ENCODE measurements around the gene RFC5. TPM values are rescaled to one million over a fixed set of nuclear protein-coding genes. Genes with fewer than 3 reads are reported as not detected.
A peak's percentile ranks its signal among the peaks of the same experiment; 100 is the strongest.

RFC5 gene
- total and polyA plus RNA-seq, 10 of the 15 experiments (the other 5 are each of a cell fraction or from before 2014, with no cell fraction given): 30.9 to 73.3 (median 53.5) TPM

DNA sequence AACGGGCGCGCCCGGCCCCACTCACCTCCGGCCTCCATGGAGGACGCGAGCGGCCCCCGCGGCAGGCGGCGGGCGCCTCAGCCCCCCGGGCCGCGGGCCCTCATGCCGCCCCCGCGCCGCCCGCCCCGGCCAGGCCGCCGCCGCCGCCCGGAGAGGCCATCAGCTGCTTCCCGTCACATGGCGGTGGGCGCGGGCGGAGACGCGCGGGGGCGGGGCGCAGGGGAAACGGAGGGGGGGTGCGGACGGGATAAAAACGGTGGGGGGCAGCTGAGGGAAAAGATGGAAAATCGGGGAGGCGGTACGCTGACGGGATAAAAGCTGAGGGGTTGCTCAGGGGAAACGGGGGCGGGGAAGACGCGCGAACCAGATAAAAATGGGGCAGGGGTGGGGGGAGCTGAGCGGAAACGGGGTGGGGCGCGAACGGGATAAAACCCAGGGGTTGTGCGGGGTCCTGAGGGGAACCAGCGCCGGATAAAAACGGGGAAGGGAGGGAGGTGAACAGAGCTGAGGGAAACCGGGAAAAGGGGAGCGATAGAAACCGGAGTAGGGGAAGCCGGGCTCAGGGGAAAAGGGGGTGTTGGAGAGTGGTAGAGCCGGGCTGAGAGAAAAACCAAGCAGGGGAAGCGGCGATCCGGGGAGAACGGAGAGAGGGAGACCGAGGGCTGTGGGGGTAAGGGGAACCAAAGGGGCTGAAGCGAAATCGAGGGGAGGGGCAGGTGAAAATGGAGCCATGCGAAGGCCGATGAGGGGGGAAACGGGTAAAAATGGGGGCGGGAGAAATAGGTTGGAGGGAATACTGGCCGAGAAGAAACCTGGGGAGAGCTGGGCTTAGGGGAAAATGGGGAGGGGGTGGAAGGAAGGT, 44.7 kb downstream of the RFC5 start, which contains the start of gene WSB2 (continued):
- TF ChIP-seq, protein P1, sequence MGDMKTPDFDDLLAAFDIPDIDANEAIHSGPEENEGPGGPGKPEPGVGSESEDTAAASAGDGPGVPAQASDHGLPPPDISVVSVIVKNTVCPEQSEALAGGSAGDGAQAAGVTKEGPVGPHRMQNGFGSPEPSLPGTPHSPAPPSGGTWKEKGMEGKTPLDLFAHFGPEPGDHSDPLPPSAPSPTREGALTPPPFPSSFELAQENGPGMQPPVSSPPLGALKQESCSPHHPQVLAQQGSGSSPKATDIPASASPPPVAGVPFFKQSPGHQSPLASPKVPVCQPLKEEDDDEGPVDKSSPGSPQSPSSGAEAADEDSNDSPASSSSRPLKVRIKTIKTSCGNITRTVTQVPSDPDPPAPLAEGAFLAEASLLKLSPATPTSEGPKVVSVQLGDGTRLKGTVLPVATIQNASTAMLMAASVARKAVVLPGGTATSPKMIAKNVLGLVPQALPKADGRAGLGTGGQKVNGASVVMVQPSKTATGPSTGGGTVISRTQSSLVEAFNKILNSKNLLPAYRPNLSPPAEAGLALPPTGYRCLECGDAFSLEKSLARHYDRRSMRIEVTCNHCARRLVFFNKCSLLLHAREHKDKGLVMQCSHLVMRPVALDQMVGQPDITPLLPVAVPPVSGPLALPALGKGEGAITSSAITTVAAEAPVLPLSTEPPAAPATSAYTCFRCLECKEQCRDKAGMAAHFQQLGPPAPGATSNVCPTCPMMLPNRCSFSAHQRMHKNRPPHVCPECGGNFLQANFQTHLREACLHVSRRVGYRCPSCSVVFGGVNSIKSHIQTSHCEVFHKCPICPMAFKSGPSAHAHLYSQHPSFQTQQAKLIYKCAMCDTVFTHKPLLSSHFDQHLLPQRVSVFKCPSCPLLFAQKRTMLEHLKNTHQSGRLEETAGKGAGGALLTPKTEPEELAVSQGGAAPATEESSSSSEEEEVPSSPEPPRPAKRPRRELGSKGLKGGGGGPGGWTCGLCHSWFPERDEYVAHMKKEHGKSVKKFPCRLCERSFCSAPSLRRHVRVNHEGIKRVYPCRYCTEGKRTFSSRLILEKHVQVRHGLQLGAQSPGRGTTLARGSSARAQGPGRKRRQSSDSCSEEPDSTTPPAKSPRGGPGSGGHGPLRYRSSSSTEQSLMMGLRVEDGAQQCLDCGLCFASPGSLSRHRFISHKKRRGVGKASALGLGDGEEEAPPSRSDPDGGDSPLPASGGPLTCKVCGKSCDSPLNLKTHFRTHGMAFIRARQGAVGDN (IDR thresholded peaks at IDR 0.05): no peak
- no peak for TF ChIP-seq IRF5 (IDR thresholded peaks at IDR 0.05; ENCODE audit: borderline replicate concordance)
- no peak for TF ChIP-seq MEF2A (IDR thresholded peaks at IDR 0.05; ENCODE audit: insufficient read depth, low read depth, low read length)
- TF ChIP-seq NR2C2 (IDR thresholded peaks at IDR 0.05; ENCODE audit: borderline replicate concordance, control insufficient read depth, insufficient read length, low read depth): no peak
- TF ChIP-seq, protein P2, sequence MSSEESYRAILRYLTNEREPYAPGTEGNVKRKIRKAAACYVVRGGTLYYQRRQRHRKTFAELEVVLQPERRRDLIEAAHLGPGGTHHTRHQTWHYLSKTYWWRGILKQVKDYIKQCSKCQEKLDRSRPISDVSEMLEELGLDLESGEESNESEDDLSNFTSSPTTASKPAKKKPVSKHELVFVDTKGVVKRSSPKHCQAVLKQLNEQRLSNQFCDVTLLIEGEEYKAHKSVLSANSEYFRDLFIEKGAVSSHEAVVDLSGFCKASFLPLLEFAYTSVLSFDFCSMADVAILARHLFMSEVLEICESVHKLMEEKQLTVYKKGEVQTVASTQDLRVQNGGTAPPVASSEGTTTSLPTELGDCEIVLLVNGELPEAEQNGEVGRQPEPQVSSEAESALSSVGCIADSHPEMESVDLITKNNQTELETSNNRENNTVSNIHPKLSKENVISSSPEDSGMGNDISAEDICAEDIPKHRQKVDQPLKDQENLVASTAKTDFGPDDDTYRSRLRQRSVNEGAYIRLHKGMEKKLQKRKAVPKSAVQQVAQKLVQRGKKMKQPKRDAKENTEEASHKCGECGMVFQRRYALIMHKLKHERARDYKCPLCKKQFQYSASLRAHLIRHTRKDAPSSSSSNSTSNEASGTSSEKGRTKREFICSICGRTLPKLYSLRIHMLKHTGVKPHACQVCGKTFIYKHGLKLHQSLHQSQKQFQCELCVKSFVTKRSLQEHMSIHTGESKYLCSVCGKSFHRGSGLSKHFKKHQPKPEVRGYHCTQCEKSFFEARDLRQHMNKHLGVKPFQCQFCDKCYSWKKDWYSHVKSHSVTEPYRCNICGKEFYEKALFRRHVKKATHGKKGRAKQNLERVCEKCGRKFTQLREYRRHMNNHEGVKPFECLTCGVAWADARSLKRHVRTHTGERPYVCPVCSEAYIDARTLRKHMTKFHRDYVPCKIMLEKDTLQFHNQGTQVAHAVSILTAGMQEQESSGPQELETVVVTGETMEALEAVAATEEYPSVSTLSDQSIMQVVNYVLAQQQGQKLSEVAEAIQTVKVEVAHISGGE (CRISPR knock-in tag; IDR thresholded peaks at IDR 0.05): no peak
- TF ChIP-seq, protein P3, sequence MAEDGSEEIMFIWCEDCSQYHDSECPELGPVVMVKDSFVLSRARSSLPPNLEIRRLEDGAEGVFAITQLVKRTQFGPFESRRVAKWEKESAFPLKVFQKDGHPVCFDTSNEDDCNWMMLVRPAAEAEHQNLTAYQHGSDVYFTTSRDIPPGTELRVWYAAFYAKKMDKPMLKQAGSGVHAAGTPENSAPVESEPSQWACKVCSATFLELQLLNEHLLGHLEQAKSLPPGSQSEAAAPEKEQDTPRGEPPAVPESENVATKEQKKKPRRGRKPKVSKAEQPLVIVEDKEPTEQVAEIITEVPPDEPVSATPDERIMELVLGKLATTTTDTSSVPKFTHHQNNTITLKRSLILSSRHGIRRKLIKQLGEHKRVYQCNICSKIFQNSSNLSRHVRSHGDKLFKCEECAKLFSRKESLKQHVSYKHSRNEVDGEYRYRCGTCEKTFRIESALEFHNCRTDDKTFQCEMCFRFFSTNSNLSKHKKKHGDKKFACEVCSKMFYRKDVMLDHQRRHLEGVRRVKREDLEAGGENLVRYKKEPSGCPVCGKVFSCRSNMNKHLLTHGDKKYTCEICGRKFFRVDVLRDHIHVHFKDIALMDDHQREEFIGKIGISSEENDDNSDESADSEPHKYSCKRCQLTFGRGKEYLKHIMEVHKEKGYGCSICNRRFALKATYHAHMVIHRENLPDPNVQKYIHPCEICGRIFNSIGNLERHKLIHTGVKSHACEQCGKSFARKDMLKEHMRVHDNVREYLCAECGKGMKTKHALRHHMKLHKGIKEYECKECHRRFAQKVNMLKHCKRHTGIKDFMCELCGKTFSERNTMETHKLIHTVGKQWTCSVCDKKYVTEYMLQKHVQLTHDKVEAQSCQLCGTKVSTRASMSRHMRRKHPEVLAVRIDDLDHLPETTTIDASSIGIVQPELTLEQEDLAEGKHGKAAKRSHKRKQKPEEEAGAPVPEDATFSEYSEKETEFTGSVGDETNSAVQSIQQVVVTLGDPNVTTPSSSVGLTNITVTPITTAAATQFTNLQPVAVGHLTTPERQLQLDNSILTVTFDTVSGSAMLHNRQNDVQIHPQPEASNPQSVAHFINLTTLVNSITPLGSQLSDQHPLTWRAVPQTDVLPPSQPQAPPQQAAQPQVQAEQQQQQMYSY (CRISPR knock-in tag; IDR thresholded peaks at IDR 0.05): no peak
- no peak for TF ChIP-seq SIX5 (IDR thresholded peaks at IDR 0.05; ENCODE audit: low read depth, low read length, severe bottlenecking)
- TF ChIP-seq ASH2L (IDR thresholded peaks at IDR 0.05; ENCODE audit: borderline replicate concordance, low read depth): no peak
- TF ChIP-seq KAT2A (conservative IDR thresholded peaks at IDR 0.05; ENCODE audit: control insufficient read depth, low read depth, low read length): no peak
- TF ChIP-seq KLF5 (IDR thresholded peaks at IDR 0.05; ENCODE audit: partially characterized antibody): no peak
- no peak for TF ChIP-seq WRNIP1 (IDR thresholded peaks at IDR 0.05; ENCODE audit: borderline replicate concordance, low read depth, low read length)
- TF ChIP-seq, protein P4, sequence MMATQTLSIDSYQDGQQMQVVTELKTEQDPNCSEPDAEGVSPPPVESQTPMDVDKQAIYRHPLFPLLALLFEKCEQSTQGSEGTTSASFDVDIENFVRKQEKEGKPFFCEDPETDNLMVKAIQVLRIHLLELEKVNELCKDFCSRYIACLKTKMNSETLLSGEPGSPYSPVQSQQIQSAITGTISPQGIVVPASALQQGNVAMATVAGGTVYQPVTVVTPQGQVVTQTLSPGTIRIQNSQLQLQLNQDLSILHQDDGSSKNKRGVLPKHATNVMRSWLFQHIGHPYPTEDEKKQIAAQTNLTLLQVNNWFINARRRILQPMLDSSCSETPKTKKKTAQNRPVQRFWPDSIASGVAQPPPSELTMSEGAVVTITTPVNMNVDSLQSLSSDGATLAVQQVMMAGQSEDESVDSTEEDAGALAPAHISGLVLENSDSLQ (IDR thresholded peaks at IDR 0.05): no peak
- TF ChIP-seq HDAC6 (IDR thresholded peaks at IDR 0.05; ENCODE audit: unreplicated experiment): no peak
- TF ChIP-seq MXI1 (IDR thresholded peaks at IDR 0.05; ENCODE audit: low read depth, low read length): 0 out of 2 replicates have a peak, but pooled peaks have one; percentile 10

Measured in GM12878 (cell line).